Subcutaneous adipose tissue (tissue), 4 donors: ENCODE data around the gene PLAAT4. TPM values are rescaled to one million over a fixed set of nuclear protein-coding genes. Genes with fewer than 3 reads are reported as not detected.

ENCODE experiments used
- CTCF ChIP-seq: fragments of 450-650 bp; IDR thresholded peaks from one replicate; pipeline ENCODE4 v1.5.1; 2016; ENCODE audit warnings: low read depth, mild to moderate bottlenecking, control low read depth, antibody characterized with exemption, moderate library complexity
- total RNA-seq, 4 donors: library from RNA; depleted of rRNA; stranded (reverse); fragments of >200 nt; gene quantifications; one replicate each; pipeline ENCODE4 v1.1.0, GENCODE V29; 2016

PLAAT4 gene
- total RNA-seq, 4 donors from 2014 or later, result 9.9 to 21.2 (median 15.4) TPM

- TF ChIP-seq CTCF, result no peak
Observed at GRCh38 chr11:63493127-63493526, 43.5 kb upstream of the PLAAT4 start.

DNA sequence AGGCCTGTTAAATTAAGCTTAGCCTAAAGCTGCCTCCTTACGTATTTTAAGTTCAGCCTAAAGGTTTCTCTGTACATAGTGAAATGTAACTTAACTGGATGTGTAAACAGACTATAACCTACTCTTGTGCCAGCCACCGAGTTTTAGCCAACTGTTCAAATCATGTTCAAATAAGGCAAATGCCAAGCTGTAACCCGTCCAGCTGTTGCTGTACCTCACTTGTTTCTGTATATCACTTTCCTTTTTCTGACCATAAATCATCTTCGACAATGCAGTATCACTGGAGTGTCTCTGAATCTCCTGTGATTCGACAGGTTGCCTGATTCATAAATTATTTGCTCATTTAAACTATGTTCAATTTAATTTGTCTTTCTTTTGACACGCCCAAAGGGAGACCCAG is 41.6 kb upstream of the PLAAT4 start:
- no peak for TF ChIP-seq CTCF

DNA sequence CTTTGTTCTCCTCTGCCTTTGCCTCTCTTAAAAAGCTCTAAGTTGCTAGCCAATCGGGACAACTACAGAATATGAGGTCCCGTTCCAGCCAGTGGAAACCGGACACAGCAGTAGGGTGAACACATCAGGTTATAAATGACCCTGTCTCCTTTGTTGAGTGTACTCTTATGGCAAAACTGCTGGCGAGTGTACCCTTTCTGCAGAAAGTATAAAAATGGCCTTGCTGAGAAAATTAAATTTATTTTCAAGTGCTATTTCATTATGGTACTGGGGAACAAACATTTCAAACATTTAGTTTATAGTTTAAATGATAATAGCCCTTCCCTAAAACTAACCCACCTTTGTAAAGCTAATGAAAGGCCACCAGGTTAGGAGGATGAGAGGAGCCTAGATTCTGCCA is 36.7 kb upstream of the PLAAT4 start:
- no peak for TF ChIP-seq CTCF

- TF ChIP-seq CTCF, result no peak
Observed at GRCh38 chr11:63501236-63501635, 35.4 kb upstream of the PLAAT4 start.

DNA sequence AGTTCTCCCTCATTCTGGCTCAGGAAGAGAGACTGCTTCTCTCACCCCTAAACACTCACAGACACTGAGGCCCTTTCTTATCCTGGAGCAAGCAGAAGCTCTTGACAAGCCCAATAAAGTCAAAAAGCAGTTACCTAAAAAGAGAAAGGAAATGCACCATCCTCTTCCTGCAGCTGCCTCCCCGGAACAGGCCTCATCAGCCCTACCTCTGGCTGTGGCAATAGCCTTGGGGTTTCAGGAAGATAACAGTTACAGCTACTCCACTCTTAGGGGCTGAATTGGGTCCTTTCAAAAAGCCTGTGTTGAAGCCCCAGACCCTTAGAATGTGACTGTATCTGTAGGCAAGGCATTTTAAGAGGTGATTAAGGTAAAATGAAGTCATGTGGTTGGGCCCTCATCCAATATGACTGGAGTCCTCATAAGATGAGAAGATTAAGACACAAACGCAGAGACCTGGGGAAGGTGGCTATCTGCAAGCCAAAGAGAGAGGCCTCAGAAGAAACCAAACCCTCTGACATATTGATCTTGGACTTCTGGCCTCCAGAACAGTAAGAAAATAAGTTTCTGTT is 34.3 kb upstream of the PLAAT4 start:
- no peak for TF ChIP-seq CTCF

- TF ChIP-seq CTCF, result no peak
Observed at GRCh38 chr11:63503492-63503891, 33.1 kb upstream of the PLAAT4 start.

DNA sequence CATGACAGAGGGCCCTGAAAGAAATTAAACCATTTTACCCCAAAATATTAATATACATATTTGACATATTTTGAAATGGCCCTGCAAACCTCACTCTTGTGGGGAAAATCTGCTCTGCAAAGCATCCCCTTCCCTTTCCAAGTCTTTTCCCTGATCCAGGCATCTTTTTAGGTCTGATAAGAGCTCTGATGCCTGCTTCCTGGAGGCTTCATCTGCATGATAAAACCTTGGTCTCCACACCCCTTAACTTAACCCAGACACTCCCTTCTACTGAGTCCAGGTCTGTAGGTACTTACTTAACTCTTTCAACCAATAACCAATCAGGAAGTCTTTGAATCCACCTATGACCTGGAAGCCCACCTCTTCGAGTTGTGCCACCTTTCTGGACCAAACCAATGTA is 32.6 kb upstream of the PLAAT4 start:
- TF ChIP-seq CTCF, result no peak
